HL-60 (cell line): ENCODE measurements around the gene ICA1.
"Not testable (repeated sequence)": the region's sequence is repeated elsewhere in the genome, so short reads cannot be mapped to it uniquely, and the experiment has no call there.

Source experiments
- DNase-seq, 2 experiments: peaks; one replicate each; pipeline ENCODE4 v3.0.0-alpha.2; 2010 to 2020; ENCODE audit warnings: low read depth in 1 of 2, low spot score in 1 of 2
- H3K27ac ChIP-seq: fragments of 250-450 bp; sonication (Bioruptor Pico); replicated peaks from 2 replicates; pipeline ENCODE4 v1.5.1; 2020; ENCODE audit warnings: mild to moderate bottlenecking, moderate library complexity
- H3K27me3 ChIP-seq: fragments of 250-450 bp; sonication (Bioruptor Pico); 2 replicates; pipeline ENCODE4 v1.5.1; 2021; ENCODE audit warnings: mild to moderate bottlenecking, moderate library complexity; ENCODE audit not compliant: insufficient read depth, poor library complexity, severe bottlenecking
- H3K4me3 ChIP-seq: replicated peaks from 2 replicates; pipeline ENCODE4 v1.5.1; 2011; ENCODE audit warnings: mild to moderate bottlenecking, control low read depth, low read length; ENCODE audit not compliant: insufficient read depth
- GABPA ChIP-seq: IDR thresholded peaks from 2 replicates; pipeline ENCODE4 v1.6.1; 2012; ENCODE audit warnings: low read depth
- POLR2AphosphoS5 ChIP-seq: IDR thresholded peaks from 2 replicates; pipeline ENCODE4 v1.6.1; 2012; ENCODE audit warnings: low read depth
- SPI1 ChIP-seq: IDR thresholded peaks from 2 replicates; pipeline ENCODE4 v1.6.1; 2012; ENCODE audit warnings: low read depth, mild to moderate bottlenecking, borderline replicate concordance
- TF ChIP-seq, protein P1 (sequence below): IDR thresholded peaks from 2 replicates; pipeline ENCODE4 v1.6.1; 2012; ENCODE audit warnings: low read depth; ENCODE audit not compliant: insufficient replicate concordance
- TF ChIP-seq, protein P2 (sequence below): IDR thresholded peaks from one replicate; pipeline ENCODE4 v1.5.1; 2011; ENCODE audit warnings: low read length, control low read depth, inconsistent platforms; ENCODE audit not compliant: insufficient read depth

ICA1 gene

DNA sequence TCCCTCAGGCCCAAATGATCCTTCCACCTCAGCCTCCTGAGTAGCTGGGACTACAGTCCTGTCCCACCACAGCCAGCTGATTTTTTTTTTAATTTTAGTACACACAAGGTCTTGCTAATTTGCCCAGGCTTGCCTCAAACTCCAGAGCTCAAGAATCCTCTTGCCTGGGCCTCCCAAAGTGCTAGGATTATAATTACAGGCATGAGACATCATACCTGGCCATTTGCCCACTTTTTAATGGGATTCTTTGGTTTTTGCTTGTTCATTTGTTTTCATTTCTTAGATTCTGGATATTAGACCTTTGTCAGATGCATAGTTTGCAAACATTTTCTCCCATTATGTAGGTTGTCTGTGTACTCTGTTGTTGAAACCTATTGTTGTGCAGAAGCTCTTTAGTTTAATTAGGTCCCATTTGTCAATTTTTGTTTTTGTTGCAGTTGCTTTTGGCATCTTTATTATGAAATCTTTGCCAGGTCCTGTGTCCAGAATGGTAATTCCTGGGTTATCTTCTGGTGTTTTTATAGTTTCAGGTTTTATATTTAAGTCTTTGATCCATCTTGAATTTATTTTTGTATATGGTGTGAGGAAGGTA lies 198.2 kb downstream of the ICA1 start:
- Histone ChIP-seq H3K27ac (no peak overlapping the region), H3K27me3 (no peaks in the 10 kb centered on the region), H3K4me3 (no peak overlapping the region)
- no peak for DNase-seq
- TF ChIP-seq SPI1 (no peak), GABPA (no peak), POLR2AphosphoS5 (no peak)
- TF ChIP-seq, protein P1, sequence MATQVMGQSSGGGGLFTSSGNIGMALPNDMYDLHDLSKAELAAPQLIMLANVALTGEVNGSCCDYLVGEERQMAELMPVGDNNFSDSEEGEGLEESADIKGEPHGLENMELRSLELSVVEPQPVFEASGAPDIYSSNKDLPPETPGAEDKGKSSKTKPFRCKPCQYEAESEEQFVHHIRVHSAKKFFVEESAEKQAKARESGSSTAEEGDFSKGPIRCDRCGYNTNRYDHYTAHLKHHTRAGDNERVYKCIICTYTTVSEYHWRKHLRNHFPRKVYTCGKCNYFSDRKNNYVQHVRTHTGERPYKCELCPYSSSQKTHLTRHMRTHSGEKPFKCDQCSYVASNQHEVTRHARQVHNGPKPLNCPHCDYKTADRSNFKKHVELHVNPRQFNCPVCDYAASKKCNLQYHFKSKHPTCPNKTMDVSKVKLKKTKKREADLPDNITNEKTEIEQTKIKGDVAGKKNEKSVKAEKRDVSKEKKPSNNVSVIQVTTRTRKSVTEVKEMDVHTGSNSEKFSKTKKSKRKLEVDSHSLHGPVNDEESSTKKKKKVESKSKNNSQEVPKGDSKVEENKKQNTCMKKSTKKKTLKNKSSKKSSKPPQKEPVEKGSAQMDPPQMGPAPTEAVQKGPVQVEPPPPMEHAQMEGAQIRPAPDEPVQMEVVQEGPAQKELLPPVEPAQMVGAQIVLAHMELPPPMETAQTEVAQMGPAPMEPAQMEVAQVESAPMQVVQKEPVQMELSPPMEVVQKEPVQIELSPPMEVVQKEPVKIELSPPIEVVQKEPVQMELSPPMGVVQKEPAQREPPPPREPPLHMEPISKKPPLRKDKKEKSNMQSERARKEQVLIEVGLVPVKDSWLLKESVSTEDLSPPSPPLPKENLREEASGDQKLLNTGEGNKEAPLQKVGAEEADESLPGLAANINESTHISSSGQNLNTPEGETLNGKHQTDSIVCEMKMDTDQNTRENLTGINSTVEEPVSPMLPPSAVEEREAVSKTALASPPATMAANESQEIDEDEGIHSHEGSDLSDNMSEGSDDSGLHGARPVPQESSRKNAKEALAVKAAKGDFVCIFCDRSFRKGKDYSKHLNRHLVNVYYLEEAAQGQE = no peak
- TF ChIP-seq, protein P2, sequence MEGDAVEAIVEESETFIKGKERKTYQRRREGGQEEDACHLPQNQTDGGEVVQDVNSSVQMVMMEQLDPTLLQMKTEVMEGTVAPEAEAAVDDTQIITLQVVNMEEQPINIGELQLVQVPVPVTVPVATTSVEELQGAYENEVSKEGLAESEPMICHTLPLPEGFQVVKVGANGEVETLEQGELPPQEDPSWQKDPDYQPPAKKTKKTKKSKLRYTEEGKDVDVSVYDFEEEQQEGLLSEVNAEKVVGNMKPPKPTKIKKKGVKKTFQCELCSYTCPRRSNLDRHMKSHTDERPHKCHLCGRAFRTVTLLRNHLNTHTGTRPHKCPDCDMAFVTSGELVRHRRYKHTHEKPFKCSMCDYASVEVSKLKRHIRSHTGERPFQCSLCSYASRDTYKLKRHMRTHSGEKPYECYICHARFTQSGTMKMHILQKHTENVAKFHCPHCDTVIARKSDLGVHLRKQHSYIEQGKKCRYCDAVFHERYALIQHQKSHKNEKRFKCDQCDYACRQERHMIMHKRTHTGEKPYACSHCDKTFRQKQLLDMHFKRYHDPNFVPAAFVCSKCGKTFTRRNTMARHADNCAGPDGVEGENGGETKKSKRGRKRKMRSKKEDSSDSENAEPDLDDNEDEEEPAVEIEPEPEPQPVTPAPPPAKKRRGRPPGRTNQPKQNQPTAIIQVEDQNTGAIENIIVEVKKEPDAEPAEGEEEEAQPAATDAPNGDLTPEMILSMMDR = no peak

DNA sequence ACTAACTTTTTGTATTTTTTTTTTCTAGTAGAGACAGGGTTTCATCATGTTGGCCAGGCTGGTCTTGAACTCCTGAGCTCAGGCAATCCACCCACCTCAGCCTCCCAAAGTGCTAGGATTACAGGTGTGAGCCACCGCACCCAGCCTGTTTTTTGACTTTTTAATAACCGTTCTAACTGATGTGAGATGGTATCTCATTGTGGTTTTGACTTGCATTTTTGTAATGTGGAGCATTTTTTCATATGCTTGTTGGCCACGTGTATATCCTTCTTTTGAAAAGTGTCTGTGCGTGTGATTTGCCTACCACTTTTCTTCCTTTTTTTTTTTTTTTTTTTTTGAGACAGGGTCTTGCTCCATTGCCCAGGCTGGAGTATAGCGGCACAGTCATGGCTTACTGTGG lies 198.7 kb downstream of the ICA1 start:
- H3K27me3 ChIP-seq, DNase-seq, H3K4me3 ChIP-seq, H3K27ac ChIP-seq: not testable (repeated sequence)
